HL-60 (cell line): Measurements from ENCODE around the gene NRARP.
A peak's percentile ranks its signal among the peaks of the same experiment; 100 is the strongest.

Experiments used
- DNase-seq, 2 experiments: peaks; one replicate each; pipeline ENCODE4 v3.0.0-alpha.2; 2010 to 2020; ENCODE audit warnings: low read depth in 1 of 2, low spot score in 1 of 2
- H3K27ac ChIP-seq: fragments of 250-450 bp; sonication (Bioruptor Pico); replicated peaks from 2 replicates; pipeline ENCODE4 v1.5.1; 2020; ENCODE audit warnings: mild to moderate bottlenecking, moderate library complexity
- H3K27me3 ChIP-seq: fragments of 250-450 bp; sonication (Bioruptor Pico); 2 replicates; pipeline ENCODE4 v1.5.1; 2021; ENCODE audit warnings: mild to moderate bottlenecking, moderate library complexity; ENCODE audit not compliant: insufficient read depth, poor library complexity, severe bottlenecking
- H3K4me3 ChIP-seq: replicated peaks from 2 replicates; pipeline ENCODE4 v1.5.1; 2011; ENCODE audit warnings: mild to moderate bottlenecking, control low read depth, low read length; ENCODE audit not compliant: insufficient read depth
- CTCF ChIP-seq: IDR thresholded peaks from one replicate; pipeline ENCODE4 v1.5.1; 2011; ENCODE audit warnings: low read length, control low read depth, inconsistent platforms; ENCODE audit not compliant: insufficient read depth
- GABPA ChIP-seq: IDR thresholded peaks from 2 replicates; pipeline ENCODE4 v1.6.1; 2012; ENCODE audit warnings: low read depth
- POLR2AphosphoS5 ChIP-seq: IDR thresholded peaks from 2 replicates; pipeline ENCODE4 v1.6.1; 2012; ENCODE audit warnings: low read depth
- REST ChIP-seq: IDR thresholded peaks from 2 replicates; pipeline ENCODE4 v1.6.1; 2012; ENCODE audit warnings: low read depth; ENCODE audit not compliant: insufficient replicate concordance
- SPI1 ChIP-seq: IDR thresholded peaks from 2 replicates; pipeline ENCODE4 v1.6.1; 2012; ENCODE audit warnings: low read depth, mild to moderate bottlenecking, borderline replicate concordance

The NRARP gene

GRCh38 chr9:137272241-137273094, 29.6 kb downstream of the NRARP start:
- TF ChIP-seq POLR2AphosphoS5 (no peak), GABPA (no peak), REST (no peak)
- DNase-seq = no peak
- H3K27ac ChIP-seq = peak overlapping the region; percentile 73; the same call in 1 of the 2 replicates
- H3K27me3 ChIP-seq = no peaks in the 10 kb centered on the region
- no peak overlapping the region for H3K4me3 ChIP-seq

- no peaks in the 10 kb centered on the region for H3K27me3 ChIP-seq
- peak overlapping the region; percentile 73 for H3K27ac ChIP-seq
- no peak for TF ChIP-seq CTCF
- no peak for DNase-seq
- H3K4me3 ChIP-seq = no peak overlapping the region
Observed at GRCh38 chr9:137271696-137272076, 30.4 kb downstream of the NRARP start.

GRCh38 chr9:137270929-137271695, 31.0 kb downstream of the NRARP start:
- no peak overlapping the region for H3K4me3 ChIP-seq
- TF ChIP-seq CTCF = no peak
- peak; percentile 42; the same call in 1 of the 2 replicates for TF ChIP-seq POLR2AphosphoS5
- no peak for TF ChIP-seq REST
- DNase-seq = peak in 1 of 2 experiments; percentile 83
- H3K27ac ChIP-seq = peak overlapping the region; percentile 73
- H3K27me3 ChIP-seq = no peaks in the 10 kb centered on the region

GRCh38 chr9:137269231-137269772, 32.8 kb downstream of the NRARP start:
- H3K27ac ChIP-seq = no peak overlapping the region
- H3K4me3 ChIP-seq = no peak overlapping the region

More at GRCh38 chr9:137269231-137269772, 32.8 kb downstream of the NRARP start:
- no peak for DNase-seq
- TF ChIP-seq SPI1 = no peak
- TF ChIP-seq CTCF = no peak
- TF ChIP-seq REST = no peak
- no peak for TF ChIP-seq POLR2AphosphoS5
- TF ChIP-seq GABPA = no peak
- no peaks in the 10 kb centered on the region for H3K27me3 ChIP-seq
